HEK293 (cell line): ENCODE results near the gene BIRC7.
A peak's percentile ranks its signal among the peaks of the same experiment; 100 is the strongest.
"Not testable (repeated sequence)": the region's sequence is repeated elsewhere in the genome, so short reads cannot be mapped to it uniquely, and the experiment has no call there.

Source experiments
- CTCF ChIA-PET: fragments of 350-600 bp; formaldehyde crosslinking; extraction: SDS; loops from one replicate; lab custom pipeline; 2021; ENCODE audit warnings: antibody characterized with exemption; lab: Yijun Ruan, JAX
- POLR2A ChIA-PET: fragments of 300-600 bp; formaldehyde crosslinking; extraction: SDS; loops from one replicate; lab custom pipeline; 2020; ENCODE audit warnings: antibody characterized with exemption, inconsistent platforms; lab: Yijun Ruan, JAX
- H3K27ac ChIP-seq: fragments of 200-500 bp; sonication (Bioruptor generic); 2 replicates; pipeline ENCODE4 v1.5.1; 2014; ENCODE audit warnings: low read depth, low read length, control low read depth, inconsistent platforms; ENCODE audit errors: extremely low read depth
- H3K36me3 ChIP-seq, 2 experiments: fragments of 200-500 bp in 1 of 2; sonication (Bioruptor generic) in 1 of 2; 1 replicate in 1 of 2; 2 replicates in 1 of 2; pipeline ENCODE4 v1.5.1; 2014 to 2017; ENCODE audit warnings: inconsistent platforms in 2 of 2, low read length in 2 of 2; ENCODE audit not compliant: control insufficient read depth in 2 of 2, insufficient read depth in 1 of 2
- H3K4me1 ChIP-seq: fragments of 200-500 bp; sonication (Bioruptor generic); 2 replicates; pipeline ENCODE4 v1.5.1; 2014; ENCODE audit warnings: mild to moderate bottlenecking, low read length, inconsistent platforms; ENCODE audit not compliant: control insufficient read depth, insufficient read depth
- H3K4me3 ChIP-seq: 2 replicates; pipeline ENCODE4 v1.5.1; 2011; ENCODE audit warnings: low read depth, mild to moderate bottlenecking, control low read depth, low read length, moderate library complexity
- H3K9me3 ChIP-seq: fragments of 200-500 bp; sonication (Bioruptor generic); 2 replicates; pipeline ENCODE4 v1.5.1; 2014; ENCODE audit warnings: low read depth, low read length, inconsistent platforms; ENCODE audit not compliant: control insufficient read depth, insufficient read depth
- BCL11B ChIP-seq: fragments of 450-650 bp; formaldehyde crosslinking; IDR thresholded peaks from 2 replicates; pipeline ENCODE4 v1.5.1; 2016; ENCODE audit warnings: low read depth, missing biosample characterization, missing genetic modification characterization
- GFI1B ChIP-seq: fragments of 450-650 bp; formaldehyde crosslinking; IDR thresholded peaks from 2 replicates; pipeline ENCODE4 v1.5.1; 2016; ENCODE audit warnings: missing biosample characterization, missing genetic modification characterization
- KLF1 ChIP-seq: fragments of 450-650 bp; formaldehyde crosslinking; IDR thresholded peaks from 2 replicates; pipeline ENCODE4 v1.5.1; 2016; ENCODE audit warnings: missing biosample characterization, missing genetic modification characterization
- KLF10 ChIP-seq: fragments of 450-650 bp; IDR thresholded peaks from 2 replicates; pipeline ENCODE4 v1.5.1; 2018; ENCODE audit warnings: missing biosample characterization, mild to moderate bottlenecking, missing genetic modification characterization
- MYNN ChIP-seq: fragments of 450-650 bp; formaldehyde crosslinking; IDR thresholded peaks from 2 replicates; pipeline ENCODE4 v1.5.1; 2016; ENCODE audit warnings: missing biosample characterization, missing genetic modification characterization, borderline replicate concordance
- OSR2 ChIP-seq: fragments of 450-650 bp; formaldehyde crosslinking; IDR thresholded peaks from 2 replicates; pipeline ENCODE4 v1.5.1; 2016; ENCODE audit warnings: missing biosample characterization, missing genetic modification characterization
- TRIM28 ChIP-seq: IDR thresholded peaks from 2 replicates; pipeline ENCODE4 v1.6.1; 2011; ENCODE audit warnings: low read length, control low read depth, borderline replicate concordance
- ZNF133 ChIP-seq: fragments of 450-650 bp; formaldehyde crosslinking; IDR thresholded peaks from 2 replicates; pipeline ENCODE4 v1.5.1; 2016; ENCODE audit warnings: missing biosample characterization, missing genetic modification characterization
- ZNF146 ChIP-seq: fragments of 450-650 bp; formaldehyde crosslinking; IDR thresholded peaks from 2 replicates; pipeline ENCODE4 v1.5.1; 2016; ENCODE audit warnings: missing biosample characterization, missing genetic modification characterization
- ZNF184 ChIP-seq: fragments of 450-650 bp; IDR thresholded peaks from 2 replicates; pipeline ENCODE4 v1.5.1; 2018; ENCODE audit warnings: missing biosample characterization, mild to moderate bottlenecking, missing genetic modification characterization
- ZNF19 ChIP-seq: fragments of 450-650 bp; formaldehyde crosslinking; IDR thresholded peaks from 2 replicates; pipeline ENCODE4; 2016; ENCODE audit warnings: missing biosample characterization, missing genetic modification characterization, low read depth
- ZNF221 ChIP-seq: fragments of 450-650 bp; formaldehyde crosslinking; IDR thresholded peaks from 2 replicates; pipeline ENCODE4 v1.5.1; 2017; ENCODE audit warnings: missing biosample characterization, missing genetic modification characterization, borderline replicate concordance
- ZNF510 ChIP-seq: fragments of 450-650 bp; formaldehyde crosslinking; IDR thresholded peaks from 2 replicates; pipeline ENCODE4 v1.5.1; 2018; ENCODE audit warnings: mild to moderate bottlenecking, missing genetic modification characterization, missing biosample characterization; ENCODE audit not compliant: insufficient replicate concordance
- ZNF530 ChIP-seq: fragments of 450-650 bp; formaldehyde crosslinking; IDR thresholded peaks from 2 replicates; pipeline ENCODE4 v1.5.1; 2016; ENCODE audit warnings: low read depth, missing biosample characterization, missing genetic modification characterization
- ZNF707 ChIP-seq: fragments of 450-650 bp; formaldehyde crosslinking; IDR thresholded peaks from 2 replicates; pipeline ENCODE4 v1.5.1; 2016; ENCODE audit warnings: missing biosample characterization, missing genetic modification characterization
- ZNF837 ChIP-seq: fragments of 450-650 bp; formaldehyde crosslinking; IDR thresholded peaks from 2 replicates; pipeline ENCODE4 v1.5.1; 2016; ENCODE audit warnings: missing biosample characterization, missing genetic modification characterization
- ZSCAN30 ChIP-seq: fragments of 450-650 bp; IDR thresholded peaks from 2 replicates; pipeline ENCODE4 v1.5.1; 2018; ENCODE audit warnings: missing biosample characterization, mild to moderate bottlenecking, missing genetic modification characterization, moderate library complexity
- ZXDB ChIP-seq: fragments of 450-650 bp; formaldehyde crosslinking; IDR thresholded peaks from 2 replicates; pipeline ENCODE4 v1.5.1; 2016; ENCODE audit warnings: missing biosample characterization, missing genetic modification characterization
- TF ChIP-seq, protein P1 (sequence below): fragments of 450-650 bp; formaldehyde crosslinking; optimal IDR thresholded peaks from 2 replicates; pipeline ENCODE3; 2016; ENCODE audit warnings: missing biosample characterization, mild to moderate bottlenecking, missing genetic modification characterization
- TF ChIP-seq, protein P2 (sequence below): fragments of 450-650 bp; formaldehyde crosslinking; IDR thresholded peaks from 2 replicates; pipeline ENCODE4 v1.5.1; 2016; ENCODE audit warnings: missing biosample characterization, missing genetic modification characterization
- TF ChIP-seq, protein P3 (sequence below): sonication (generic); formaldehyde crosslinking; IDR thresholded peaks from 2 replicates; pipeline ENCODE4 v1.8.1; 2022; ENCODE audit warnings: mild to moderate bottlenecking, moderate library complexity, missing genetic modification reagents
- TF ChIP-seq, protein P4 (sequence below): fragments of 450-650 bp; formaldehyde crosslinking; IDR thresholded peaks from 2 replicates; pipeline ENCODE4 v1.5.1; 2016; ENCODE audit warnings: missing biosample characterization, missing genetic modification characterization

Gene BIRC7

DNA sequence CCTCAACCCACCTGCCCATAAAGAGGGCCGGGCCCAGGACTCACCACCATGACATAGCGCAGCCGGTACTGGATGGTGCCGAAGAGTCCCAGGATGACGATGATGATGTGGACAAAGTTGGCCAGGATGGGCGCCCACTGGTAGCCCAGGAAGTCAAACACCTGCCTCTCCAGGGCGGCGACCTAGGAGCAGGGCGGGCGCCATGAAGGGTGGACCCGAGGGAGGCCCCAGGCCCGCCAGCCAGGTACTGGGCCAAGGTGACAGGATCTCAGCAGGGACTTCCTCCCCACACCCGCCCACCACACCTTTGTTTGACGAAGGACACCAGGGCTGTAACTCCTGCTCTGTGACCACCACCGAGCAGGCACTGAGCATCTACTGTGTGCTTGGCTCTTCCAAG is 14.2 kb downstream of the BIRC7 start:
- POLR2A ChIA-PET = no interaction called here
- TF ChIP-seq TRIM28 (no peak), ZXDB (tag by site-specific recombination) (no peak), ZNF146 (tag by site-specific recombination) (no peak), KLF1 (tag by site-specific recombination) (0 out of 2 replicates have a peak, but pooled peaks have one; percentile 11)
- TF ChIP-seq, all 188 proteins: peak for 1
- Histone ChIP-seq H3K27ac (no peak overlapping the region), H3K9me3 (no peaks in the 10 kb centered on the region), H3K4me3 (no peak overlapping the region), H3K4me1 (no peaks in the 10 kb centered on the region), H3K36me3 (no peaks in the 10 kb centered on the region)
- CTCF ChIA-PET = no interaction called here

DNA sequence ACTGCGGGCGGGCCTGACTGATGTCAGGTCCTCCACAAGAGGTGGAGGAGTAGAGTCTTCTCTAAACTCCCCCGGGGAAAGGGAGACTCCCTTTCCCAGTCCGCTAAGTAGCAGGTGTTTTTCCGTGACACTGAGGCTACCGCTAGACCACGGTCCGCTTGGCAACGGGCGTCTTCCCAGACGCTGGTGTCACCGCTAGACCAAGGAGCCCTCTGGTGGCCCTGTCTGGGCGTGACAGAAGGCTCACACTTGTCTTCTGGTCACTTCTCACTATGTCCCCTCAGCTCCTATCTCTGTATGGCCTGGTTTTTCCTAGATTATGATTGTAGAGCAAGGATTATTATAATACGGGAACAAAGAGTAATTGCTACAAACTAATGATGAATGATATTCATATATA is 15.6 kb downstream of the BIRC7 start:
- H3K4me3 ChIP-seq, POLR2A ChIA-PET, H3K36me3 ChIP-seq, H3K27ac ChIP-seq, H3K9me3 ChIP-seq, H3K4me1 ChIP-seq: not testable (repeated sequence)
- CTCF ChIA-PET = interaction anchor here (0.6 to 4.1 kb wide), 7 partner anchors 19 to 70 kb away, joined by 3 to 53 read pairs (median 3); partner anchors contain the start of gene ARFGAP1
- TF ChIP-seq, protein P1, sequence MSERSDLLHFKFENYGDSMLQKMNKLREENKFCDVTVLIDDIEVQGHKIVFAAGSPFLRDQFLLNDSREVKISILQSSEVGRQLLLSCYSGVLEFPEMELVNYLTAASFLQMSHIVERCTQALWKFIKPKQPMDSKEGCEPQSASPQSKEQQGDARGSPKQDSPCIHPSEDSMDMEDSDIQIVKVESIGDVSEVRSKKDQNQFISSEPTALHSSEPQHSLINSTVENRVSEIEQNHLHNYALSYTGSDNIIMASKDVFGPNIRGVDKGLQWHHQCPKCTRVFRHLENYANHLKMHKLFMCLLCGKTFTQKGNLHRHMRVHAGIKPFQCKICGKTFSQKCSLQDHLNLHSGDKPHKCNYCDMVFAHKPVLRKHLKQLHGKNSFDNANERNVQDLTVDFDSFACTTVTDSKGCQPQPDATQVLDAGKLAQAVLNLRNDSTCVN (tag by site-specific recombination) = peak; percentile 22

DNA sequence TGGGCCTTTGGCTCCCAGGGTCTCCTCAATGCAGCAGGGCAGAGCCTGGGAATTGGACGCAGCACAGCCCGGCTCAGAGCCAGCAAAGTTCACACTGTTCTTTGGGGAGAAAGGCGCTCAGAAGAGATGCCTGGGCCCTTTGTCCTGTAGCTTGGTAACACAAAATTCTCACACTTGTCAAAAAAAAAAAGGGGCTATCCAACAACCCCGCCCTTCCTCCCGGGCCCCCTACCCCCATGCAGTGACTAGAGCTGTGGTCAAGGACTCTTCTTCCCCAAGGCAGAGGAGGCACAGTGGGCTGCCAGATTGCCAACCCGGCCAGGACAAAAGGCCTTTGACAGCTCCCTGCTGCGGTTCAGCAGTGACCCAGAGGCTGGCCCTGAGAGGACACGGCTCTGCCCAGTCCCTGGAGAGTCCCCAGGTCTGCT is 16.6 kb downstream of the BIRC7 start:
- H3K36me3 ChIP-seq = no peaks in the 10 kb centered on the region
- POLR2A ChIA-PET = no interaction called here
- H3K4me1 ChIP-seq = no peaks in the 10 kb centered on the region
- CTCF ChIA-PET = interaction anchor here (1.6 to 4.1 kb wide), 4 partner anchors 11 to 32 kb away, joined by 4 to 53 read pairs (median 4); partner anchors contain the start of gene BIRC7
- no peak overlapping the region for H3K4me3 ChIP-seq
- H3K9me3 ChIP-seq = no peaks in the 10 kb centered on the region
- H3K27ac ChIP-seq = no peak overlapping the region
- no peak for TF ChIP-seq KLF10
- TF ChIP-seq, protein P2, sequence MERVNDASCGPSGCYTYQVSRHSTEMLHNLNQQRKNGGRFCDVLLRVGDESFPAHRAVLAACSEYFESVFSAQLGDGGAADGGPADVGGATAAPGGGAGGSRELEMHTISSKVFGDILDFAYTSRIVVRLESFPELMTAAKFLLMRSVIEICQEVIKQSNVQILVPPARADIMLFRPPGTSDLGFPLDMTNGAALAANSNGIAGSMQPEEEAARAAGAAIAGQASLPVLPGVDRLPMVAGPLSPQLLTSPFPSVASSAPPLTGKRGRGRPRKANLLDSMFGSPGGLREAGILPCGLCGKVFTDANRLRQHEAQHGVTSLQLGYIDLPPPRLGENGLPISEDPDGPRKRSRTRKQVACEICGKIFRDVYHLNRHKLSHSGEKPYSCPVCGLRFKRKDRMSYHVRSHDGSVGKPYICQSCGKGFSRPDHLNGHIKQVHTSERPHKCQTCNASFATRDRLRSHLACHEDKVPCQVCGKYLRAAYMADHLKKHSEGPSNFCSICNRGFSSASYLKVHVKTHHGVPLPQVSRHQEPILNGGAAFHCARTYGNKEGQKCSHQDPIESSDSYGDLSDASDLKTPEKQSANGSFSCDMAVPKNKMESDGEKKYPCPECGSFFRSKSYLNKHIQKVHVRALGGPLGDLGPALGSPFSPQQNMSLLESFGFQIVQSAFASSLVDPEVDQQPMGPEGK = no peak
- TF ChIP-seq BCL11B = no peak

DNA sequence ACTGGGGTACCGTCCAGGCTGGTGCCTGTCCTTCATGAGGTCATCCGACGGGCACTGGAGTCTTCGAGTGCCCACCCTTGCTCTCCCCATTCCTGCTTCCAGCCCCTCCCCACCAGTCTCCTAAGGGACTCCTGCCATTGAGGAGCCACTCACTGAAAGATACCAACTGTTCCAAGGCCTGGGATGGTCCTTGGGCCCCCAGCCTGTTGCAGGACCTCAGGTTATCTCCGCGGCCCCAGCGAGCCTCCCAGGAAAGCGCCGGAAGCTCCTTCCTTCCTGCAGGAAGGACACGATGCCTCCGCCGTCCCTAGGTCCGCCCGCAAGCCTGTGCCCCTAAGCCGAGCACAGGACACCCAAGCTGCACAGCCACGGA is 17.3 kb downstream of the BIRC7 start:
- no peak overlapping the region for H3K27ac ChIP-seq
- CTCF ChIA-PET = interaction anchor here (0.7 to 4.1 kb wide), 5 partner anchors 11 to 222 kb away, joined by 3 to 53 read pairs (median 4); partner anchors contain the start of gene BIRC7
- no peak overlapping the region for H3K4me3 ChIP-seq
- POLR2A ChIA-PET = interaction anchor here (1.1 kb wide), 1 partner anchor 29 kb away, joined by 6 read pairs; no protein-coding TSS in a partner anchor
- H3K4me1 ChIP-seq = no peaks in the 10 kb centered on the region
- no peaks in the 10 kb centered on the region for H3K9me3 ChIP-seq
- no peaks in the 10 kb centered on the region for H3K36me3 ChIP-seq
- TF ChIP-seq ZNF133 (tag by site-specific recombination) (no peak), ZNF19 (tag by site-specific recombination) (no peak), ZSCAN30 (tag by site-specific recombination) (no peak), ZNF837 (tag by site-specific recombination) (no peak), ZNF510 (no peak), OSR2 (tag by site-specific recombination) (no peak), ZNF707 (tag by site-specific recombination) (no peak), GFI1B (tag by site-specific recombination) (no peak), ZNF184 (no peak), MYNN (tag by site-specific recombination) (no peak), ZNF221 (tag by site-specific recombination) (no peak), ZNF530 (tag by site-specific recombination) (no peak)
- TF ChIP-seq, protein P3, sequence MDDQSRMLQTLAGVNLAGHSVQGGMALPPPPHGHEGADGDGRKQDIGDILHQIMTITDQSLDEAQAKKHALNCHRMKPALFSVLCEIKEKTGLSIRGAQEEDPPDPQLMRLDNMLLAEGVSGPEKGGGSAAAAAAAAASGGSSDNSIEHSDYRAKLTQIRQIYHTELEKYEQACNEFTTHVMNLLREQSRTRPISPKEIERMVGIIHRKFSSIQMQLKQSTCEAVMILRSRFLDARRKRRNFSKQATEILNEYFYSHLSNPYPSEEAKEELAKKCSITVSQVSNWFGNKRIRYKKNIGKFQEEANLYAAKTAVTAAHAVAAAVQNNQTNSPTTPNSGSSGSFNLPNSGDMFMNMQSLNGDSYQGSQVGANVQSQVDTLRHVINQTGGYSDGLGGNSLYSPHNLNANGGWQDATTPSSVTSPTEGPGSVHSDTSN (CRISPR knock-in tag) = no peak
- TF ChIP-seq, protein P4, sequence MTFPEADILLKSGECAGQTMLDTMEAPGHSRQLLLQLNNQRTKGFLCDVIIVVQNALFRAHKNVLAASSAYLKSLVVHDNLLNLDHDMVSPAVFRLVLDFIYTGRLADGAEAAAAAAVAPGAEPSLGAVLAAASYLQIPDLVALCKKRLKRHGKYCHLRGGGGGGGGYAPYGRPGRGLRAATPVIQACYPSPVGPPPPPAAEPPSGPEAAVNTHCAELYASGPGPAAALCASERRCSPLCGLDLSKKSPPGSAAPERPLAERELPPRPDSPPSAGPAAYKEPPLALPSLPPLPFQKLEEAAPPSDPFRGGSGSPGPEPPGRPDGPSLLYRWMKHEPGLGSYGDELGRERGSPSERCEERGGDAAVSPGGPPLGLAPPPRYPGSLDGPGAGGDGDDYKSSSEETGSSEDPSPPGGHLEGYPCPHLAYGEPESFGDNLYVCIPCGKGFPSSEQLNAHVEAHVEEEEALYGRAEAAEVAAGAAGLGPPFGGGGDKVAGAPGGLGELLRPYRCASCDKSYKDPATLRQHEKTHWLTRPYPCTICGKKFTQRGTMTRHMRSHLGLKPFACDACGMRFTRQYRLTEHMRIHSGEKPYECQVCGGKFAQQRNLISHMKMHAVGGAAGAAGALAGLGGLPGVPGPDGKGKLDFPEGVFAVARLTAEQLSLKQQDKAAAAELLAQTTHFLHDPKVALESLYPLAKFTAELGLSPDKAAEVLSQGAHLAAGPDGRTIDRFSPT (tag by site-specific recombination) = no peak
